ENCODE results near the gene WBP11. TPM values are rescaled to one million over a fixed set of nuclear protein-coding genes. Genes with fewer than 3 reads are reported as not detected.

Gene WBP11
- total RNA-seq, 1 experiment from 2014 or later: 21.4 TPM

DNA sequence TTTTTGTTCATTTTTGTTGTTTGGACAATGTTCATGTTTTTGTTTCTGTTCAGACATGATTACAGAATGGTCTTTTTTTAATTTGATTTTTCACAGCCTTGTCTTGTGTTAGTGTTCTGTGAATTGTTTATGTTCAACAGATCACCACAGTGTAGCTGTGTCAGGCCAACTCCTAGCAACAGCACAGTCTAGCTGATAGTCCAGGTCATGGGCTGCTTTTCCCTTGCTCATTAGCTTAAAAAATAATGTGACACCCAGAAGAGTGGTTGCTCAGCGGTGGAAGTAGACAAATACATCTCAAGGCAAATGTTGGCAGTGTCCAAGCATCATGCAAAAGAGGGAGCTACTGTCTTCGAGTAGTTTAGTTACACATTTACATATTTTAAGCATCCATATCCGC, 22.4 kb downstream of the WBP11 start:
- intact Hi-C loops (cut with micrococcal nuclease): no loop called here
- TF ChIP-seq CTCF (conservative IDR thresholded peaks at IDR 0.05; ENCODE audit: low read depth, low read length) (no peak), EZH2phosphoT487 (IDR thresholded peaks at IDR 0.05; ENCODE audit: borderline replicate concordance, low read length) (no peak), EZH2 (IDR thresholded peaks at IDR 0.05; ENCODE audit: low read length, unreplicated experiment) (no peak)
- Histone ChIP-seq H3F3A (ENCODE audit: low read length, unreplicated experiment) (no peaks in the 10 kb centered on the region), H2AFZ (ENCODE audit: low read length) (no peak overlapping the region), H3K27me3 (ENCODE audit: low read length) (no peaks in the 10 kb centered on the region), H3K79me2 (ENCODE audit: low read length) (peaks cover 6% of the 10 kb centered on the region), H3K9ac (ENCODE audit: low read length) (no peak overlapping the region), H3K4me1 (ENCODE audit: insufficient read depth, low read length) (peaks cover 23% of the 10 kb centered on the region), H3K9me2 (replicated peaks; ENCODE audit: low read length) (no peaks in the 10 kb centered on the region), H3K4me3 (ENCODE audit: low read length) (no peak overlapping the region), H3K9me3 (ENCODE audit: low read length) (no peaks in the 10 kb centered on the region), H3K27ac (ENCODE audit: low read length) (no peak overlapping the region), H4K20me1 (ENCODE audit: low read length) (no peaks in the 10 kb centered on the region), H3K4me2 (ENCODE audit: low read length) (no peak overlapping the region), H3K36me3 (ENCODE audit: low read depth, low read length) (no peaks in the 10 kb centered on the region; the same call in 1 of the 2 replicates)
- DNase-seq: no peak
- CTCF ChIA-PET: no interaction called here
- POLR2A ChIA-PET (ENCODE audit: unreplicated experiment): no interaction called here
- no TSS peak for BruUV-seq (replicated peaks)
- ATAC-seq: no peak

DNA sequence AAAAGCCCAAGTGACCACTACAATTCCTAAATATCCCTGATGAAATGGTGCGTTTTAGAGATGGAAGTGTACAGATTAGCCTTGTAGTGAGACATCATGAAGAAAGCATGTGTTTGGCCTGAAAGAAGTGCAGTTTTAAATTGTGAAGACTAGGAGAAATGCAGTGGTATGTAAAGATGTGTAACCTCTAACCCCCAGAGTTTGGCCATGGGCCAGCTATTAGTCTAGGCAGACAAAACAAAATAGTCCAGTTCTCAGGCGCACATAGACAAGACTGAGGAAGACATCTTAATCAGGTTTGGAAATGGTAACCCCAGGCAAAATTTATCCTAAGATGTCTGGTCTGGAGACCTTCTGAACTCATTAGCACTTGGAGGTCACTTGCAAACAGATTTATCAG, 23.4 kb downstream of the WBP11 start:
- BruUV-seq (replicated peaks): no TSS peak
- Histone ChIP-seq H3F3A (ENCODE audit: low read length, unreplicated experiment) (no peaks in the 10 kb centered on the region), H3K79me2 (ENCODE audit: low read length) (peaks cover 16% of the 10 kb centered on the region), H3K27ac (ENCODE audit: low read length) (no peak overlapping the region), H3K27me3 (ENCODE audit: low read length) (no peaks in the 10 kb centered on the region), H3K4me2 (ENCODE audit: low read length) (no peak overlapping the region), H3K36me3 (ENCODE audit: low read depth, low read length) (no peaks in the 10 kb centered on the region; the same call in 1 of the 2 replicates), H4K20me1 (ENCODE audit: low read length) (no peaks in the 10 kb centered on the region), H3K9me3 (ENCODE audit: low read length) (no peaks in the 10 kb centered on the region), H2AFZ (ENCODE audit: low read length) (no peak overlapping the region), H3K4me3 (ENCODE audit: low read length) (no peak overlapping the region), H3K4me1 (ENCODE audit: insufficient read depth, low read length) (peaks cover 26% of the 10 kb centered on the region), H3K9me2 (replicated peaks; ENCODE audit: low read length) (no peaks in the 10 kb centered on the region), H3K9ac (ENCODE audit: low read length) (no peak overlapping the region)
- intact Hi-C loops (cut with micrococcal nuclease): no loop called here
- TF ChIP-seq EZH2phosphoT487 (IDR thresholded peaks at IDR 0.05; ENCODE audit: borderline replicate concordance, low read length): no peak
- no peak for TF ChIP-seq CTCF (conservative IDR thresholded peaks at IDR 0.05; ENCODE audit: low read depth, low read length)
- no peak for TF ChIP-seq EZH2 (IDR thresholded peaks at IDR 0.05; ENCODE audit: low read length, unreplicated experiment)
- ATAC-seq (no peak), DNase-seq (no peak)
- CTCF ChIA-PET: no interaction called here
- POLR2A ChIA-PET (ENCODE audit: unreplicated experiment): no interaction called here

- Histone ChIP-seq H3K4me2 (ENCODE audit: low read length) (peak overlapping the region; percentile 89), H3K4me1 (ENCODE audit: insufficient read depth, low read length) (peaks cover 32% of the 10 kb centered on the region), H3F3A (ENCODE audit: low read length, unreplicated experiment) (no peaks in the 10 kb centered on the region), H3K36me3 (ENCODE audit: low read depth, low read length) (no peaks in the 10 kb centered on the region), H3K9ac (ENCODE audit: low read length) (no peak overlapping the region), H3K9me2 (replicated peaks; ENCODE audit: low read length) (no peaks in the 10 kb centered on the region), H3K27me3 (ENCODE audit: low read length) (no peaks in the 10 kb centered on the region), H3K27ac (ENCODE audit: low read length) (peak overlapping the region; percentile 64), H3K79me2 (ENCODE audit: low read length) (peaks cover 23% of the 10 kb centered on the region), H4K20me1 (ENCODE audit: low read length) (no peaks in the 10 kb centered on the region), H2AFZ (ENCODE audit: low read length) (no peak overlapping the region), H3K4me3 (ENCODE audit: low read length) (peak overlapping the region; percentile 92; the same call in 1 of the 2 replicates), H3K9me3 (ENCODE audit: low read length) (no peaks in the 10 kb centered on the region)
- DNase-seq: peak; percentile 86
- intact Hi-C loops (cut with micrococcal nuclease): loop anchor here (1.0 kb wide), 1 partner anchor 26 kb away; the partner anchor contains the start of genes C12orf60 and WBP11
- ChIA-PET CTCF (interaction anchor here (1.2 kb wide), 1 partner anchor 9 kb away, joined by 3 read pairs; no protein-coding TSS in a partner anchor), POLR2A (ENCODE audit: unreplicated experiment) (no interaction called here)
- no TSS peak for BruUV-seq (replicated peaks)
- no peak for TF ChIP-seq CTCF (conservative IDR thresholded peaks at IDR 0.05; ENCODE audit: low read depth, low read length)
- no peak for TF ChIP-seq EZH2 (IDR thresholded peaks at IDR 0.05; ENCODE audit: low read length, unreplicated experiment)
- peak; percentile 25 for ATAC-seq
Observed at GRCh38 chr12:14777271-14777670, 26.0 kb downstream of the WBP11 start.
